ENCODE measurements around the gene LEMD3. TPM values are rescaled to one million over a fixed set of nuclear protein-coding genes. Genes with fewer than 3 reads are reported as not detected.

The LEMD3 gene
- polyA plus RNA-seq, 1 experiment = 4.7 TPM

DNA sequence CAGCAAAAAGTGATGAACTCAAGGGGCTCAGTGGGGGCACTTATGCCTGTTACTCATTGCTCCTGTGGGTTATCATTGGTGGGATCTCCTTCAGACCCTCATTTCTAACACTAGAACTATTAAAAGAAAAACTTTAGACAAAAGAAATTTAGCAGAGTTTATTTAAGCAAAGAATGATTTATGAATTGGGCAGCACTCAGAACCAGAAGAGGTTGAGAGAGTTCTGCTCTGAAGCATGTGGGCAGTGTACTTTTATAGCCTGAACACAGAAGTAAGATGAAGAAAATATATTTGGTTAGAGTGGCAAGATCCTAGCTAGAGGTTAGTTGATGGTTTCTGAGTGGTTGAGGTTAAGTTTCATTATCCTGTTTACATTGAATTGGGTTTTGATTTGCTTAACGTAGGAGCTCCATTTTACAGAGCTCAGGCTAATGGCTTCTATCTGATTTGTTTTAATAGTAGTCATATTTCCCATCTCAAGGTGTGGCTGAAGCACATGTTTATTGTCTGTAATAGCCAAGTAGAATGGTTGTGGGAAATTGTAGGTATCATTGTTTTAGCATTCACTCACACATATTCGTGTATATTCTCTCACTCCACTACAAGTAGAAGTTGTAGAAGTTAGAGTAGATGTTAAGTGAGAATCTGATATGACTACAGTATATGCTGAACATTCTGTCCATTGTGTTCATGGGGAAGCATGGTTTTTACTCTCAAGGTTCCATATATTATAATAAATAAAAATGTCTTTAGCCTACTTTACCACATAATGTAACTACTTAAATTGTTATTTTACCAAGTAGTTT lies 27.6 kb downstream of the LEMD3 start:
- POLR2A ChIA-PET = no interaction called here
- H3K36me3 ChIP-seq (ENCODE audit: control insufficient read depth, insufficient read depth, low read length) = no peaks in the 10 kb centered on the region

DNA sequence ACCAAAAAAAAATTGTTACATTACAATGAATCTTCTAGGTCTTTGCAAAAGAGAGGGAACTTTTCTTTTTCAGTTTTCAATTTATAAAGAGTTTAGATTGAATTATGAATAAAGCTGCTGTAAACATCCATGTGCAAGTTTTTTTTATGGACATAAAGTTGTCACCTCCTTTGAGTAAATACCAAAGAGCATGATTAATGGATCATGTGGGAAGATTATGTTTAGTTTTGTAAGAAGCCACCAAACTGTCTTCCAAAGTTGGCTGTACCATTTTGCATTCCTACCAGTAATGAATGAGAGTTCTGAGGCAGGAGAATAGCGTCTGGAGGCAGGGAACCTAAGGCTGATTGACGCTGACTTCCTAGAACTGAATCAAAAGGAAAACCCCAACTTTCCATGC lies 30.2 kb downstream of the LEMD3 start:
- no peak for DNase-seq (ENCODE audit: low read depth)
- ChIA-PET POLR2A (no interaction called here), CTCF (no interaction called here)
- Histone ChIP-seq H3K36me3 (ENCODE audit: control insufficient read depth, insufficient read depth, low read length) (no peaks in the 10 kb centered on the region), H3K27me3 (ENCODE audit: control insufficient read depth, insufficient read depth, low read length) (no peaks in the 10 kb centered on the region), H3K4me3 (ENCODE audit: low read depth, low read length) (no peak overlapping the region)
- TF ChIP-seq, protein P1, sequence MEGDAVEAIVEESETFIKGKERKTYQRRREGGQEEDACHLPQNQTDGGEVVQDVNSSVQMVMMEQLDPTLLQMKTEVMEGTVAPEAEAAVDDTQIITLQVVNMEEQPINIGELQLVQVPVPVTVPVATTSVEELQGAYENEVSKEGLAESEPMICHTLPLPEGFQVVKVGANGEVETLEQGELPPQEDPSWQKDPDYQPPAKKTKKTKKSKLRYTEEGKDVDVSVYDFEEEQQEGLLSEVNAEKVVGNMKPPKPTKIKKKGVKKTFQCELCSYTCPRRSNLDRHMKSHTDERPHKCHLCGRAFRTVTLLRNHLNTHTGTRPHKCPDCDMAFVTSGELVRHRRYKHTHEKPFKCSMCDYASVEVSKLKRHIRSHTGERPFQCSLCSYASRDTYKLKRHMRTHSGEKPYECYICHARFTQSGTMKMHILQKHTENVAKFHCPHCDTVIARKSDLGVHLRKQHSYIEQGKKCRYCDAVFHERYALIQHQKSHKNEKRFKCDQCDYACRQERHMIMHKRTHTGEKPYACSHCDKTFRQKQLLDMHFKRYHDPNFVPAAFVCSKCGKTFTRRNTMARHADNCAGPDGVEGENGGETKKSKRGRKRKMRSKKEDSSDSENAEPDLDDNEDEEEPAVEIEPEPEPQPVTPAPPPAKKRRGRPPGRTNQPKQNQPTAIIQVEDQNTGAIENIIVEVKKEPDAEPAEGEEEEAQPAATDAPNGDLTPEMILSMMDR (IDR thresholded peaks at IDR 0.05; ENCODE audit: insufficient read depth, low read depth, low read length) = no peak

More for the DNA sequence above, 27.6 kb downstream of the LEMD3 start:
- Histone ChIP-seq H3K4me3 (ENCODE audit: low read depth, low read length) (no peak overlapping the region), H3K27me3 (ENCODE audit: control insufficient read depth, insufficient read depth, low read length) (no peaks in the 10 kb centered on the region)
- CTCF ChIA-PET = interaction anchor here (1.7 kb wide), 1 partner anchor 11 kb away, joined by 4 read pairs; no protein-coding TSS in a partner anchor
- TF ChIP-seq, protein P1 (IDR thresholded peaks at IDR 0.05; ENCODE audit: insufficient read depth, low read depth, low read length) = no peak
- DNase-seq (ENCODE audit: low read depth) = no peak

DNA sequence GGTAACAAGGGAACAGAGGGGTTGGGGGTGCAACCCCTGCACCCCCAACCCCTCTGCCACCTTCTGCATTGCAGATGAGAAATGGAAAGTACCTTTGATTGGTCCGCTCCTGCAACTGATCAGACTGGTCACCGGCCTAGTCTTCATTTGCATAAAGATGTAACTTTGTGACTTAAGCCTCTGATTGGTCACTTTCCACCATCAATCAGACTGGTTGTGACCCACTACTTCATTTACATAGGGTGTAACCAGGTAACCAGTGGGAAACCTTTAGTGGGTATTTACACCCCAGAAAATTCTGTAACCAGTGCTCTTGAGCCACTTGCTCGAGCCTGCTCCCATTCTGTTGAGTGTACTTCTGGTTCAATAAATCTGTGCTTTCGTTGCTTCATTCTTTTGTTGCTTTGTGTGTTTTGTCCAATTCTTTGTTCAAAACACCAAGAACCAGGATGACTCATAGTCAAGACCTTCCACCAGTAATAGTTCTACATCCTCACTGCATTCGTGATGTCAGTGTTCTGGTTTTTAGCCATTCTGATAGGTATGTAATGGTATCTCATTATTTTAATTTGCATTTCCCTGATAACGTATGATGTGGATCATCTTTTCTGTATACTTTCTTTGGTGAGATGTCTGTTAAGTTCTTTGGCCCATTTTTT lies 30.8 kb downstream of the LEMD3 start:
- Histone ChIP-seq H3K4me3 (ENCODE audit: low read depth, low read length) (no peak overlapping the region), H3K27me3 (ENCODE audit: control insufficient read depth, insufficient read depth, low read length) (no peaks in the 10 kb centered on the region), H3K36me3 (ENCODE audit: control insufficient read depth, insufficient read depth, low read length) (no peaks in the 10 kb centered on the region)
- POLR2A ChIA-PET = no interaction called here
- TF ChIP-seq, protein P1 (IDR thresholded peaks at IDR 0.05; ENCODE audit: insufficient read depth, low read depth, low read length) = no peak
- CTCF ChIA-PET = no interaction called here
- DNase-seq (ENCODE audit: low read depth) = no peak

DNA sequence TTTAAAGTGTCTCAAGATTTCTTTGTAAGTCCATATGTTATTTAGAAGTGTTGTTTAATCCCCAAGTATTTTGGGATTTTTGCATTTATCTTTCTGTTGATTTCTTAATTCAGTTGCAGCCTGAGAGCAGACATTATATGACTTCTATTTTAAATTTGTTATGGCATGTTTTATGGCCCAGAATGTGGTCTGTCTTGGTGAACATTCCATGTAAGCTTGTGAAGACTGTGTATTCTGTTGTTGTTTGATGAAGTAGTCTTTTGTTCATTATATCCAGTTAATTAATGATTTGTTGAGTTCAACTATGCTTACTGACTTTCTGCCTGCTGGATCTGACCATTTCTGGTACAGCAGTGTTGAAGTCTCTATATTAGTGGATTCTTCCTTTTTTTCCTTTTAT lies 34.0 kb downstream of the LEMD3 start:
- Histone ChIP-seq H3K4me3 (ENCODE audit: low read depth, low read length) (no peak overlapping the region), H3K27me3 (ENCODE audit: control insufficient read depth, insufficient read depth, low read length) (no peaks in the 10 kb centered on the region), H3K36me3 (ENCODE audit: control insufficient read depth, insufficient read depth, low read length) (no peaks in the 10 kb centered on the region)
- ChIA-PET CTCF (no interaction called here), POLR2A (no interaction called here)
- DNase-seq (ENCODE audit: low read depth) = no peak
- TF ChIP-seq, protein P1 (IDR thresholded peaks at IDR 0.05; ENCODE audit: insufficient read depth, low read depth, low read length) = no peak

DNA sequence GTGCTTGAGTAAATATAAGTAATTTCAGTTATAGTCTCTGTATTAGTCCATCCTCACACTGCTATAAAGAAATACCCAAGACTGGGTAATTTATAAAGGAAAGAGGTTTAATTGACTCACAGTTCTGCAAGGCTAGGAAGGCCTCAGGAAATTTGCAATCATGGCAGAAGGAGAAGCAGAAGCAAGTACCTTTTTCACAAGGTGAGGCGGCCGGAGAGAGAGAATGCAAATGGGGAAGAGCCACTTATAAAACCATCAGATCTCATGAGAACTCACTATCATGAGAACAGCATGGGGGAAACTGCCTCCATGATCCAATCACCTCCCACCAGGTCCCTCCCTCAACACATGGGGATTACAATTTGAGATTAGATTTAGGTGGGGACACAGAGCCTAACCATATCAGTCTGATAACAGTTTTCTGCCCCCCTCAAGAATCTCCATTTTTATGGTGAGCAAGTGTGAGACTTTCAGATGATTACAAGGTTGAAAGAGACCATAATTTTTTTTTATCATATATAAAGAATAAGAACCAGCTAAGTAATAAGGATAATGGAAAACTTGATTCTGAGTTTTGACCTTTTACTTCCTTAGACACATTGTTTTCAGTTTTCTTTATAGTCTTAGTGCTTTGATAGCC lies 35.6 kb downstream of the LEMD3 start:
- POLR2A ChIA-PET = no interaction called here

More for the DNA sequence above, 35.6 kb downstream of the LEMD3 start:
- Histone ChIP-seq H3K4me3 (ENCODE audit: low read depth, low read length) (no peak overlapping the region), H3K36me3 (ENCODE audit: control insufficient read depth, insufficient read depth, low read length) (no peaks in the 10 kb centered on the region), H3K27me3 (ENCODE audit: control insufficient read depth, insufficient read depth, low read length) (no peaks in the 10 kb centered on the region)
- no peak for DNase-seq (ENCODE audit: low read depth)
- TF ChIP-seq, protein P1 (IDR thresholded peaks at IDR 0.05; ENCODE audit: insufficient read depth, low read depth, low read length) = no peak
- CTCF ChIA-PET = interaction anchor here (1.1 kb wide), 1 partner anchor 81 kb away, joined by 3 read pairs; no protein-coding TSS in a partner anchor

Data from BJ (cell line).